Loucy (cell line): ENCODE results near the gene BOLA3.

Source experiments
- H2AFZ ChIP-seq: fragments of 200-600 bp; sonication (generic); 2 replicates; pipeline ENCODE4 v1.6.0; 2016; ENCODE audit warnings: antibody characterized with exemption, mild to moderate bottlenecking, low read length, moderate library complexity
- H3F3A ChIP-seq: fragments of 200-600 bp; 2 replicates; pipeline ENCODE4 v1.6.0; 2016; ENCODE audit warnings: antibody characterized with exemption, low read depth, mild to moderate bottlenecking
- H3K27me3 ChIP-seq: fragments of 200-600 bp; sonication (generic); 2 replicates; pipeline ENCODE4 v1.6.1; 2014; ENCODE audit warnings: low read length, mild to moderate bottlenecking; ENCODE audit not compliant: insufficient read depth, poor library complexity, severe bottlenecking
- H3K36me3 ChIP-seq: fragments of 200-600 bp; sonication (generic); 2 replicates; pipeline ENCODE4 v1.6.1; 2016; ENCODE audit warnings: low read length; ENCODE audit not compliant: insufficient read depth
- H3K4me1 ChIP-seq: fragments of 200-600 bp; sonication (generic); 2 replicates; pipeline ENCODE4 v1.5.1; 2014; ENCODE audit warnings: low read length, mild to moderate bottlenecking; ENCODE audit not compliant: insufficient read depth, poor library complexity, severe bottlenecking
- H3K4me2 ChIP-seq: fragments of 200-600 bp; sonication (generic); 2 replicates; pipeline ENCODE4 v1.6.0; 2014; ENCODE audit warnings: antibody characterized with exemption, low read length, low read depth, mild to moderate bottlenecking; ENCODE audit not compliant: poor library complexity, severe bottlenecking
- H3K4me3 ChIP-seq: fragments of 200-600 bp; sonication (generic); 2 replicates; pipeline ENCODE4 v1.5.1; 2014; ENCODE audit warnings: low read length, mild to moderate bottlenecking, mixed read lengths; ENCODE audit not compliant: poor library complexity, severe bottlenecking
- H3K79me2 ChIP-seq: fragments of 200-600 bp; sonication (generic); 2 replicates; pipeline ENCODE4 v1.6.1; 2014; ENCODE audit warnings: low read length; ENCODE audit not compliant: insufficient read depth
- H3K9ac ChIP-seq: fragments of 200-600 bp; sonication (generic); 2 replicates; pipeline ENCODE4 v1.6.0; 2014; ENCODE audit warnings: mild to moderate bottlenecking, low read depth, low read length, moderate library complexity; ENCODE audit not compliant: poor library complexity, severe bottlenecking
- H3K9me2 ChIP-seq: fragments of 200-600 bp; sonication (generic); replicated peaks from 2 replicates; pipeline ENCODE4 v1.6.1; 2016; ENCODE audit warnings: low read depth, low read length, mixed read lengths
- H3K9me3 ChIP-seq: fragments of 200-600 bp; sonication (generic); 2 replicates; pipeline ENCODE4 v1.6.1; 2014; ENCODE audit warnings: mild to moderate bottlenecking, antibody characterized with exemption, low read length, low read depth; ENCODE audit not compliant: insufficient read depth
- H4K20me1 ChIP-seq: fragments of 200-600 bp; sonication (generic); 2 replicates; pipeline ENCODE4 v1.6.0; 2014; ENCODE audit warnings: antibody characterized with exemption, low read length, mild to moderate bottlenecking; ENCODE audit not compliant: insufficient read depth, poor library complexity, severe bottlenecking
- EZH2phosphoT487 ChIP-seq: fragments of 200-600 bp; IDR thresholded peaks from 2 replicates; pipeline ENCODE4 v1.6.1; 2018; ENCODE audit warnings: antibody characterized with exemption, mild to moderate bottlenecking, moderate library complexity, borderline replicate concordance
- TF ChIP-seq, protein P1 (sequence below): fragments of 200-600 bp; sonication (generic); conservative IDR thresholded peaks from 2 replicates; pipeline ENCODE4 v1.5.1; 2014; ENCODE audit warnings: mild to moderate bottlenecking, antibody characterized with exemption, low read length

BOLA3 gene

GRCh38 chr2:74104839-74105238 lies 42.9 kb downstream of the BOLA3 start:
- Histone ChIP-seq H3K4me1 (no peaks in the 10 kb centered on the region), H3F3A (no peaks in the 10 kb centered on the region), H3K27me3 (no peaks in the 10 kb centered on the region), H3K9me3 (no peaks in the 10 kb centered on the region), H3K9me2 (no peaks in the 10 kb centered on the region), H3K4me2 (no peak overlapping the region), H3K79me2 (no peaks in the 10 kb centered on the region), H3K9ac (no peak overlapping the region), H2AFZ (no peak overlapping the region), H3K36me3 (peaks cover 51% of the 10 kb centered on the region; the same call in 1 of the 2 replicates), H3K4me3 (no peak overlapping the region), H4K20me1 (no peaks in the 10 kb centered on the region)
- no peak for TF ChIP-seq EZH2phosphoT487
- TF ChIP-seq, protein P1, sequence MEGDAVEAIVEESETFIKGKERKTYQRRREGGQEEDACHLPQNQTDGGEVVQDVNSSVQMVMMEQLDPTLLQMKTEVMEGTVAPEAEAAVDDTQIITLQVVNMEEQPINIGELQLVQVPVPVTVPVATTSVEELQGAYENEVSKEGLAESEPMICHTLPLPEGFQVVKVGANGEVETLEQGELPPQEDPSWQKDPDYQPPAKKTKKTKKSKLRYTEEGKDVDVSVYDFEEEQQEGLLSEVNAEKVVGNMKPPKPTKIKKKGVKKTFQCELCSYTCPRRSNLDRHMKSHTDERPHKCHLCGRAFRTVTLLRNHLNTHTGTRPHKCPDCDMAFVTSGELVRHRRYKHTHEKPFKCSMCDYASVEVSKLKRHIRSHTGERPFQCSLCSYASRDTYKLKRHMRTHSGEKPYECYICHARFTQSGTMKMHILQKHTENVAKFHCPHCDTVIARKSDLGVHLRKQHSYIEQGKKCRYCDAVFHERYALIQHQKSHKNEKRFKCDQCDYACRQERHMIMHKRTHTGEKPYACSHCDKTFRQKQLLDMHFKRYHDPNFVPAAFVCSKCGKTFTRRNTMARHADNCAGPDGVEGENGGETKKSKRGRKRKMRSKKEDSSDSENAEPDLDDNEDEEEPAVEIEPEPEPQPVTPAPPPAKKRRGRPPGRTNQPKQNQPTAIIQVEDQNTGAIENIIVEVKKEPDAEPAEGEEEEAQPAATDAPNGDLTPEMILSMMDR = peak; percentile 45

DNA sequence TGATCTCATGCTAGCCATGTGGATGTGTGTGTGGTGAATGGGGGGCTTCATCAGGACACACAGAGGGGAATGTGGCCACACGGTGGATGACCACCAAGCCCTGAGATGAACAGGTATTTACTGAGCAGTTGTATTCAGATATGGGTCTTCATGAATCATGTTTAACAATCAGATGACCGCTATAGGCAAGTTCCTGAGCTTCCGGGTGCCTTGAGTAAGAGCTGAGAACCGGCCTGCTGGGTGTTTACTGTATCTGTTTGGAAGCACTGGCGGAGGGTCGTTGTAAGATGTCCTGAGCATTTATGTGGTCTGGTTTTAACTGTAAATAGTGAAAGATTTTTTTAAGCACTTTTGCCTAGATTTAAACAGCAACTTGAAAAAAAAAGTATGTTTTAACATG lies 43.9 kb downstream of the BOLA3 start:
- Histone ChIP-seq H3K9me3 (no peaks in the 10 kb centered on the region), H3F3A (no peaks in the 10 kb centered on the region), H3K4me3 (no peak overlapping the region), H3K9ac (no peak overlapping the region), H4K20me1 (no peaks in the 10 kb centered on the region), H3K27me3 (no peaks in the 10 kb centered on the region), H3K9me2 (no peaks in the 10 kb centered on the region), H3K4me2 (no peak overlapping the region), H2AFZ (no peak overlapping the region), H3K4me1 (no peaks in the 10 kb centered on the region), H3K79me2 (no peaks in the 10 kb centered on the region), H3K36me3 (peaks cover 62% of the 10 kb centered on the region)
- TF ChIP-seq, protein P1 = no peak
- TF ChIP-seq EZH2phosphoT487 = no peak

- TF ChIP-seq EZH2phosphoT487 = no peak
- TF ChIP-seq, protein P1 = no peak
- no peak overlapping the region for H2AFZ ChIP-seq
- H3K4me3 ChIP-seq = no peak overlapping the region
- H3K9me2 ChIP-seq = no peaks in the 10 kb centered on the region
- H3K4me2 ChIP-seq = no peak overlapping the region
- H3K79me2 ChIP-seq = no peaks in the 10 kb centered on the region
- no peaks in the 10 kb centered on the region for H3F3A ChIP-seq
- no peaks in the 10 kb centered on the region for H3K27me3 ChIP-seq
- H3K9ac ChIP-seq = no peak overlapping the region
- no peaks in the 10 kb centered on the region for H3K4me1 ChIP-seq
- no peaks in the 10 kb centered on the region for H4K20me1 ChIP-seq
- peaks cover 75% of the 10 kb centered on the region for H3K36me3 ChIP-seq
- no peaks in the 10 kb centered on the region for H3K9me3 ChIP-seq
Observed at GRCh38 chr2:74102516-74102915, 45.2 kb downstream of the BOLA3 start.
